GM10266 (cell line): ENCODE results near the gene DGCR2.

Experiments used
- DNase-seq: peaks from one replicate; pipeline ENCODE4 v3.0.0; 2012; ENCODE audit errors: extremely low spot score
- TF ChIP-seq, protein P1 (sequence below): IDR thresholded peaks from 2 replicates; pipeline ENCODE4 v1.5.1; 2012; ENCODE audit warnings: mild to moderate bottlenecking, low read depth; ENCODE audit not compliant: control insufficient read depth, insufficient read depth; ENCODE audit errors: missing control alignments

DGCR2 gene

DNA sequence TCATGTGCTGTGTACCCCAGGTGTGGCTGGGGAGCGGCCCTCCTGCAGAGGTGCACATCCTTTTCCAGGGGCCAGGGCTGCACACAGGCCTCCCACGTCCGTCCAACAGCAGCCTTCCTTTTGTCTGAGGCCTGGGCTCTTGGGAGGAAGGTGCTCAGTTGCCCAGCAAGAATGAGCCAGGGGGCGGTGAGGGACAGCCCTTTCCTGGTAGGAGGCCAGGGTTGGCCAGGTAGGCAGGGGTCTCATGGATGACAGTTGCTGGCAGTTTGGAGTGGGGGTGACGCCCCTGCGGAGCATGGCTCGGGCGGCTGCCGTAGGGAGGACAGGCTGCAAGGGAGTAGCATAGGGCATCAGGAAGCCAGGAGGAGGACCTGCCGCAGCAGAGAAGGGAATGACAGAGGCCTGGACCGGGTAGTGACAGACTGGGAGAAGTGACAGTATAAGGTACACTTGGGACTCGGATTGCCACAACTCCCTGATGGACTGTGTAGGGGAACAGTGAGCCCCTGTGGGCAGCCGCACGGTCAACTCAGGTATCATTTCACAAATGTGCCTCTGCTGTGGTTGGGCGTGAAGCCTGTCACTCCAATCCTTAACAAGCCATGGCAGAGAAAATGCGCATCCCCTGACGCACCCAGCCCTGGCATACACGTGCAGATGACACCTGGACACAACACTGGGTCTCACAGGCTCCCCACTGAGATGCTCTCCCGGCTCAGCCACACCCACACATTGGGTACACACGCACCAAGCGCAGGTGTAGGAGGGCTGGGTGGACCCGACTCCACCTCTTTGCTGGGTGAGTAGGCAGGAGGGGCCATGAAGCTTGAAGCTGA, 79.7 kb downstream of the DGCR2 start:
- TF ChIP-seq, protein P1, sequence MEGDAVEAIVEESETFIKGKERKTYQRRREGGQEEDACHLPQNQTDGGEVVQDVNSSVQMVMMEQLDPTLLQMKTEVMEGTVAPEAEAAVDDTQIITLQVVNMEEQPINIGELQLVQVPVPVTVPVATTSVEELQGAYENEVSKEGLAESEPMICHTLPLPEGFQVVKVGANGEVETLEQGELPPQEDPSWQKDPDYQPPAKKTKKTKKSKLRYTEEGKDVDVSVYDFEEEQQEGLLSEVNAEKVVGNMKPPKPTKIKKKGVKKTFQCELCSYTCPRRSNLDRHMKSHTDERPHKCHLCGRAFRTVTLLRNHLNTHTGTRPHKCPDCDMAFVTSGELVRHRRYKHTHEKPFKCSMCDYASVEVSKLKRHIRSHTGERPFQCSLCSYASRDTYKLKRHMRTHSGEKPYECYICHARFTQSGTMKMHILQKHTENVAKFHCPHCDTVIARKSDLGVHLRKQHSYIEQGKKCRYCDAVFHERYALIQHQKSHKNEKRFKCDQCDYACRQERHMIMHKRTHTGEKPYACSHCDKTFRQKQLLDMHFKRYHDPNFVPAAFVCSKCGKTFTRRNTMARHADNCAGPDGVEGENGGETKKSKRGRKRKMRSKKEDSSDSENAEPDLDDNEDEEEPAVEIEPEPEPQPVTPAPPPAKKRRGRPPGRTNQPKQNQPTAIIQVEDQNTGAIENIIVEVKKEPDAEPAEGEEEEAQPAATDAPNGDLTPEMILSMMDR: no peak
- no peak for DNase-seq

DNA sequence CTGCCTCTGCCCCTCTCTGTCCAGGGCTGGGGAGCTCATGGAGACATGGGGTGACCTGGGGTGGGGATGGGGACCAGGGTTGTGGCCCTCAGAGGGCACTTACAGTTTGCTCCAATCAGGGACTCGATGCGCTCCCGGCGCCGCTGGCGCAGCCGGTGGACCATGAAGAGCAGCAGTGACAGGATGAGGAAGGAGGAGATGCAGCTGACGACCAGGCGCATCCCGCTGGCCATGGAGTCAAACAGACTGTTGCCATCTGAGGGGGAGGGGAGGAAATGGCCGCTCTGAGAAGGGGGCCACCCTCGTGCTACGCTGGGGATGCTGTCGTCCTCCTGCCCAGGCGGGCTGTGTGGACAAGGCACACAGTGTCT, 80.5 kb downstream of the DGCR2 start:
- no peak for DNase-seq
- TF ChIP-seq, protein P1: no peak

DNA sequence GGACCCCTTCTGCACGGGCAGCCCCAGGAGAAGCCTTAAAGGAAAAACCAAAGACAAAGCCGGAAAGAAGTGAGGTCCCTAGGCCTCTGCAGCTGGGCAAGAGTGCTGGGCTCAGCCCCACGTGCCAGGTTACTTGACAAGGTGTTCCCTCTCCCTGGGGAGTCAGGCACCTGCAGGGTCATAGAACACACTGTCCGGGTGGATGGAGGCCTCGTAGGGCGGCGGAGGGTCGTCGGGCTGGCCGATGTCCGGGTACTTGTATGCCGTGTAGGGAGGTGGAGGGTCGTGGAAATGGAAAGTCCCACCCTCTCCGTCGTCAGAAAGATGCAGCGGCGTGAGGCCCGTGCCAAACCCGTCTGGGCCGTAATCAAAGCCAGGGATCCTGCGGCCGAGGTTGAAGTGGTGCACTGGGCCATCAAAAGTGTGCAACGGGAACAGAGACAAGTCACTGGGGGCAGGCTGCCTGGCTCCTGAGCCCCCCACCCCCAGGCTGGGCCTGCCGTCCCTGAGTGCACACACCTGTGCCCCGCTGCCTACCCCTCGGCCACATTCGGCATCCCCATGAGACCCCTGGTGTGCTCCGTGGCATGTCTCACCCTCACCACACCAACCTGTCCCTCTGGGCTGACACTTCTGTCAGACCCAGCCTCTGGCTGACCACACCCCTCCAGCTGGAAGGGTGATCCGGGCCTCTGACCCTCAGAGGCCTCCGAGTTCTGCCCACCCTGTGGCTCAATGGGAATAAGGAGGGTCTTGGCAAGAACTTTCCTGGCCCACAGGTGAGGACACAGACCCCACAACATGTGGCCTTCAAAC, 81.1 kb downstream of the DGCR2 start:
- DNase-seq: no peak
- TF ChIP-seq, protein P1: no peak

GRCh38 chr22:19040391-19040861, 81.8 kb downstream of the DGCR2 start:
- TF ChIP-seq, protein P1: no peak

GRCh38 chr22:19039796-19040280, 82.4 kb downstream of the DGCR2 start:
- no peak for DNase-seq
- TF ChIP-seq, protein P1: no peak

More at GRCh38 chr22:19040391-19040861, 81.8 kb downstream of the DGCR2 start:
- no peak for DNase-seq

DNA sequence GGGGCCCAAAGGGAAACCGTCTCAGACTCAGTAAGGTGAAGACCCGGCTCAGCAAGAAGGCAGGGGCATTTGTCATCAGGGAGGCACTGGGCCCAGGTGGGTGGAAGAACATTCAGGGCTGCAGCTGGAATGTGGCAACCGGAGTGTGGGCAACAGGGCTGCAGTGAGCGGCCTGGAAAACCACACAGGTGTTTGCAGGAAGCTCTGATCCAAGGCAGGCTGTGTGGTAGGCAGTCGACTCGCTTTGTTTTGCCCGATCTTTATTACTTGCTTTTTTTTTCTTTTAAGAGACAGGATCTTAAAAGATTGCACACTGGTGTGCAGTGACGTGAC, 82.8 kb downstream of the DGCR2 start:
- no peak for DNase-seq
- TF ChIP-seq, protein P1: no peak

DNA sequence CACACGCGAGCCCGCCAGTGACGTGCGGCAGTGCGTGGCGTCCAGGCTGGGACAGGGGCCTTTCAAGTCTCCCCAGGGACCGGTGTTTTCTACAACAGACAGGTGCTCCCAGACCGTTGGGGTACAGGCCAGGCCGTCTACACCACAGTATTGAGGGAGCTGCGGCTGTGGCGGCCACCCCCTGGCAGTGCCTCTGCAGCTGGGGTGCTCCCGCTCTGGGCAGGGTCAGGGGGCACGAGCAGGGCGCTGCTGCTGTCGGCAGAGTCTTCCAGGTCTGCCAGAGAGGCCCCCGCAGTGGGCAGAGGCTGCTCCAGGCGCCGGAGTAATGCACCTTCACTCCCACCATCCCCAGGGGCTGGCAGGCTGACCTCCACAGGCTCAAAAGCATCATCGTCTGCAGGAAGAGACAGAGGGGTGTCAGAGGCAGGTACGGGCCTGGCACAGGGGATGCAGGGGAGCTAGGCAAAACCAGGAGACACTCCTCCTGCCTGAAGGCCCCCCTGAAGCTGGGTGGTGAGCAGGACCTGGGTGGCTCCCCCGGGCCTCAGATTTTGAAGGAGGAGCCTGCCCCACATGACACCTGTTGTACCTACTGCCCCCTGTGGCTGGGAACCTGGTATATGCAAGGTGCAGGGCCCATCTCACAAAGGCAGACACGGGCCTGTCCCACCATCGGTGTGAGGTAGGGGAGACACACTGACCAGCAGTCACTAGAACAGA, 83.3 kb downstream of the DGCR2 start:
- TF ChIP-seq, protein P1: no peak
- DNase-seq: no peak
